IPS-20b (cell line): ENCODE data around the gene ABCC2.

Experiments used
- H3K27ac ChIP-seq: one replicate; pipeline ENCODE4 v1.5.1; 2013; ENCODE audit warnings: low read length
- H3K27me3 ChIP-seq: 2 replicates; pipeline ENCODE4 v1.6.1; 2013; ENCODE audit warnings: mild to moderate bottlenecking, low read length, inconsistent platforms; ENCODE audit not compliant: insufficient read depth
- H3K36me3 ChIP-seq: 2 replicates; pipeline ENCODE4 v1.6.1; 2013; ENCODE audit warnings: low read depth, mild to moderate bottlenecking, inconsistent platforms, low read length, moderate library complexity; ENCODE audit not compliant: insufficient read depth
- H3K4me1 ChIP-seq: 2 replicates; pipeline ENCODE4 v1.6.1; 2013; ENCODE audit warnings: mild to moderate bottlenecking, control low read depth, inconsistent platforms, low read length, moderate library complexity; ENCODE audit not compliant: insufficient read depth
- H3K4me3 ChIP-seq: 2 replicates; pipeline ENCODE4 v1.5.1; 2013; ENCODE audit warnings: mild to moderate bottlenecking, low read length, inconsistent platforms
- H3K9ac ChIP-seq: 2 replicates; pipeline ENCODE4 v1.6.1; 2013; ENCODE audit warnings: low read depth, mild to moderate bottlenecking, inconsistent platforms, low read length, moderate library complexity
- H3K9me3 ChIP-seq: 2 replicates; pipeline ENCODE4 v1.6.1; 2013; ENCODE audit warnings: mild to moderate bottlenecking, low read depth, low read length, inconsistent platforms; ENCODE audit not compliant: insufficient read depth

ABCC2 gene

GRCh38 chr10:99796928-99797327 lies 14.5 kb downstream of the ABCC2 start:
- no peak overlapping the region for H3K4me3 ChIP-seq
- no peaks in the 10 kb centered on the region for H3K9me3 ChIP-seq
- no peak overlapping the region for H3K27ac ChIP-seq
- no peaks in the 10 kb centered on the region for H3K4me1 ChIP-seq
- no peaks in the 10 kb centered on the region for H3K36me3 ChIP-seq
- no peak overlapping the region for H3K9ac ChIP-seq
- H3K27me3 ChIP-seq, result no peaks in the 10 kb centered on the region

- no peak overlapping the region for H3K9ac ChIP-seq
- H3K27ac ChIP-seq, result no peak overlapping the region
- H3K27me3 ChIP-seq, result no peaks in the 10 kb centered on the region
- H3K4me1 ChIP-seq, result no peaks in the 10 kb centered on the region
- no peak overlapping the region for H3K4me3 ChIP-seq
- no peaks in the 10 kb centered on the region for H3K9me3 ChIP-seq
- no peaks in the 10 kb centered on the region for H3K36me3 ChIP-seq
Measured at GRCh38 chr10:99798031-99798430, 15.6 kb downstream of the ABCC2 start.

- Histone ChIP-seq H3K9me3 (no peaks in the 10 kb centered on the region), H3K27ac (no peak overlapping the region), H3K9ac (no peak overlapping the region), H3K4me3 (no peak overlapping the region), H3K27me3 (no peaks in the 10 kb centered on the region), H3K36me3 (no peaks in the 10 kb centered on the region), H3K4me1 (no peaks in the 10 kb centered on the region)
Measured at GRCh38 chr10:99798920-99799319, 16.5 kb downstream of the ABCC2 start.

- H3K27me3 ChIP-seq, result no peaks in the 10 kb centered on the region
- no peak overlapping the region for H3K9ac ChIP-seq
- H3K27ac ChIP-seq, result no peak overlapping the region
- H3K36me3 ChIP-seq, result no peaks in the 10 kb centered on the region
- no peaks in the 10 kb centered on the region for H3K9me3 ChIP-seq
- no peak overlapping the region for H3K4me3 ChIP-seq
- no peaks in the 10 kb centered on the region for H3K4me1 ChIP-seq
Measured at GRCh38 chr10:99799613-99800012, 17.2 kb downstream of the ABCC2 start.

GRCh38 chr10:99804471-99804870 lies 22.0 kb downstream of the ABCC2 start:
- no peak overlapping the region for H3K4me3 ChIP-seq
- H3K36me3 ChIP-seq, result no peaks in the 10 kb centered on the region
- H3K9me3 ChIP-seq, result no peaks in the 10 kb centered on the region
- no peak overlapping the region for H3K27ac ChIP-seq
- H3K9ac ChIP-seq, result no peak overlapping the region
- no peaks in the 10 kb centered on the region for H3K4me1 ChIP-seq
- no peaks in the 10 kb centered on the region for H3K27me3 ChIP-seq

- Histone ChIP-seq H3K27me3 (no peaks in the 10 kb centered on the region), H3K36me3 (no peaks in the 10 kb centered on the region), H3K27ac (no peak overlapping the region), H3K4me3 (no peak overlapping the region), H3K9me3 (no peaks in the 10 kb centered on the region), H3K4me1 (no peaks in the 10 kb centered on the region), H3K9ac (no peak overlapping the region)
Measured at GRCh38 chr10:99805190-99805589, 22.8 kb downstream of the ABCC2 start.

- Histone ChIP-seq H3K9me3 (no peaks in the 10 kb centered on the region), H3K4me1 (no peaks in the 10 kb centered on the region), H3K27ac (no peak overlapping the region), H3K4me3 (no peak overlapping the region), H3K27me3 (no peaks in the 10 kb centered on the region), H3K36me3 (no peaks in the 10 kb centered on the region), H3K9ac (no peak overlapping the region)
Measured at GRCh38 chr10:99806091-99806490, 23.7 kb downstream of the ABCC2 start.

- Histone ChIP-seq H3K4me1 (no peaks in the 10 kb centered on the region), H3K9me3 (no peaks in the 10 kb centered on the region), H3K9ac (no peak overlapping the region), H3K27me3 (no peaks in the 10 kb centered on the region), H3K4me3 (no peak overlapping the region), H3K36me3 (no peaks in the 10 kb centered on the region), H3K27ac (no peak overlapping the region)
Measured at GRCh38 chr10:99807786-99808185, 25.3 kb downstream of the ABCC2 start.

- Histone ChIP-seq H3K4me3 (no peak overlapping the region), H3K4me1 (no peaks in the 10 kb centered on the region), H3K27me3 (no peaks in the 10 kb centered on the region), H3K36me3 (no peaks in the 10 kb centered on the region), H3K27ac (no peak overlapping the region), H3K9me3 (no peaks in the 10 kb centered on the region), H3K9ac (no peak overlapping the region)
Measured at GRCh38 chr10:99808270-99808669, 25.8 kb downstream of the ABCC2 start.

GRCh38 chr10:99809481-99809880 lies 27.0 kb downstream of the ABCC2 start:
- Histone ChIP-seq H3K36me3 (no peaks in the 10 kb centered on the region), H3K27ac (no peak overlapping the region), H3K27me3 (no peaks in the 10 kb centered on the region), H3K9me3 (no peaks in the 10 kb centered on the region), H3K4me3 (no peak overlapping the region), H3K4me1 (no peaks in the 10 kb centered on the region), H3K9ac (no peak overlapping the region)

GRCh38 chr10:99809931-99810615 lies 27.6 kb downstream of the ABCC2 start:
- Histone ChIP-seq H3K4me1 (no peaks in the 10 kb centered on the region), H3K9me3 (no peaks in the 10 kb centered on the region), H3K4me3 (no peak overlapping the region), H3K36me3 (no peaks in the 10 kb centered on the region), H3K9ac (no peak overlapping the region), H3K27me3 (no peaks in the 10 kb centered on the region), H3K27ac (no peak overlapping the region)

GRCh38 chr10:99812177-99812576 lies 29.7 kb downstream of the ABCC2 start:
- H3K9ac ChIP-seq, result no peak overlapping the region
- no peaks in the 10 kb centered on the region for H3K36me3 ChIP-seq
- H3K4me3 ChIP-seq, result no peak overlapping the region
- no peak overlapping the region for H3K27ac ChIP-seq
- no peaks in the 10 kb centered on the region for H3K27me3 ChIP-seq
- H3K4me1 ChIP-seq, result no peaks in the 10 kb centered on the region
- no peaks in the 10 kb centered on the region for H3K9me3 ChIP-seq
